Measurements from ENCODE around the gene EARS2.
"Not testable (repeated sequence)": the region's sequence is repeated elsewhere in the genome, so short reads cannot be mapped to it uniquely, and the experiment has no call there.

The EARS2 gene

GRCh38 chr16:23515881-23516280, 41.3 kb downstream of the EARS2 start:
- H3K4me3 ChIP-seq (ENCODE audit: control insufficient read depth, low read depth, low read length), result no peak overlapping the region
- no peak for TF ChIP-seq CTCF (conservative IDR thresholded peaks at IDR 0.05; ENCODE audit: control insufficient read depth, insufficient read depth, low read depth, low read length)
- no peak for DNase-seq (ENCODE audit: low read depth)

GRCh38 chr16:23514381-23515152, 42.6 kb downstream of the EARS2 start:
- TF ChIP-seq CTCF (conservative IDR thresholded peaks at IDR 0.05; ENCODE audit: control insufficient read depth, insufficient read depth, low read depth, low read length), result no peak
- no peak for DNase-seq (ENCODE audit: low read depth)
- H3K4me3 ChIP-seq (ENCODE audit: control insufficient read depth, low read depth, low read length), result no peak overlapping the region

GRCh38 chr16:23512168-23512695, 44.9 kb downstream of the EARS2 start:
- H3K4me3 ChIP-seq (ENCODE audit: control insufficient read depth, low read depth, low read length), result no peak overlapping the region
- no peak for DNase-seq (ENCODE audit: low read depth)
- TF ChIP-seq CTCF (conservative IDR thresholded peaks at IDR 0.05; ENCODE audit: control insufficient read depth, insufficient read depth, low read depth, low read length), result no peak

GRCh38 chr16:23511731-23512130, 45.4 kb downstream of the EARS2 start:
- no peak for TF ChIP-seq CTCF (conservative IDR thresholded peaks at IDR 0.05; ENCODE audit: control insufficient read depth, insufficient read depth, low read depth, low read length)
- no peak for DNase-seq (ENCODE audit: low read depth)
- no peak overlapping the region for H3K4me3 ChIP-seq (ENCODE audit: control insufficient read depth, low read depth, low read length)

- H3K4me3 ChIP-seq (ENCODE audit: control insufficient read depth, low read depth, low read length), result peak overlapping the region; percentile 65
- not testable (repeated sequence) for DNase-seq (ENCODE audit: low read depth)
Observed at GRCh38 chr16:23510915-23511270, 46.3 kb downstream of the EARS2 start.

DNA sequence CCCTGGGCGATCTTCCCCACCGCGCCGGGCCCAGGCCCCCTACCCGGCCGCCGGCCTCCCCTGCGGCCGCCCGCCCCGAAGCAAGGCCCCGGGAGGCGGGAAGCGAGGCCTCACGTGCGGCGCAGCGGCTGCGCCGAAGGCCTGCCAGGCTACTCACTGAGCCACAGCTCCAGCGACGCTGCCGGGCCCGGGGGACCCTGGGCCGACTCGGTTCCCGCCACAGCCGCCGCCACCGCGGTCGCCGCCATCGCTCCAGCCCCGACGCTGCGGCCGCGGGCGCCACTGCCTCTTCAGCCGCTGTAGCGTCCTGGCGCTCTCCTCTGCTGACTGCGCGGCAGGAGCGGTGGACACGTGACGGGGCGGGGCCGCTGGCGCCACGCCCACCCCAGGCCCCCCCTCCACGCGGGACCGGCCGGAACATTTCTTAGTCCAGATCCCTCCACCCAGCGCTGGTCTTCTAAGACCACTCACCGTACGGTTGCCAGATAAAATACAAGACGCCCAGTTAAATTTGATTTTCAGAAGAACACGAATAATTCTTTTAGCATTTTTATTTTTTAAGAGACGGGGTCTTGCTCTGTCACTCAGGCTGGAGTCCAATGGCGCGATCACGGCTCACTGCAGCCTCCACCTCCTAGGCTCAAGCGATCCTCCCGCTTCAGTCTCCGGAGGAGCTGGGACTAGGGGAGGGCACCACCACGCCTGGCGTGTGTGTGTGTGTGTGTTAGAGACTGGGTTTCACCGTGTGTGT, 46.8 kb downstream of the EARS2 start, which contains the start of gene GGA2:
Gene GGA2 (minus strand): TSS at position 331 of the 751 bp plus-strand sequence. CDS start 83 bp downstream, at position 248.
- DNase-seq (ENCODE audit: low read depth), result peak; percentile 69
- peak within 1 kb of the TSS; percentile 65 for H3K4me3 ChIP-seq (ENCODE audit: control insufficient read depth, low read depth, low read length)
- TF ChIP-seq CTCF (conservative IDR thresholded peaks at IDR 0.05; ENCODE audit: control insufficient read depth, insufficient read depth, low read depth, low read length), result no peak

GRCh38 chr16:23509782-23510163, 47.4 kb downstream of the EARS2 start:
- peak; percentile 29 for DNase-seq (ENCODE audit: low read depth)
- peak overlapping the region; percentile 65 for H3K4me3 ChIP-seq (ENCODE audit: control insufficient read depth, low read depth, low read length)
- TF ChIP-seq CTCF (conservative IDR thresholded peaks at IDR 0.05; ENCODE audit: control insufficient read depth, insufficient read depth, low read depth, low read length), result no peak
